GM12878 (cell line): ENCODE measurements around the gene NAA38. TPM values are rescaled to one million over a fixed set of nuclear protein-coding genes. Genes with fewer than 3 reads are reported as not detected.

Source experiments
- BCL11A ChIP-seq: IDR thresholded peaks from 2 replicates; pipeline ENCODE4 v1.6.1; 2011; ENCODE audit warnings: low read depth, low read length
- CHD4 ChIP-seq: fragments of 200-600 bp; sonication (generic); IDR thresholded peaks from 2 replicates; pipeline ENCODE4 v1.6.1; 2016; ENCODE audit warnings: mild to moderate bottlenecking
- CREM ChIP-seq: IDR thresholded peaks from 2 replicates; pipeline ENCODE4 v1.6.1; 2014; ENCODE audit warnings: antibody characterized with exemption, low read depth
- DPF2 ChIP-seq: fragments of 450-650 bp; IDR thresholded peaks from 2 replicates; pipeline ENCODE4 v1.6.1; 2017; ENCODE audit warnings: mild to moderate bottlenecking
- EZH2 ChIP-seq: IDR thresholded peaks from 2 replicates; pipeline ENCODE4 v1.6.1; 2012; ENCODE audit warnings: low read depth, mild to moderate bottlenecking, control low read depth, inconsistent platforms, low read length, borderline replicate concordance; ENCODE audit not compliant: control insufficient read depth
- GATAD2B ChIP-seq: fragments of 450-650 bp; conservative IDR thresholded peaks from 2 replicates; pipeline ENCODE4 v1.6.1; 2017; ENCODE audit warnings: low read depth, mild to moderate bottlenecking, moderate library complexity
- HCFC1 ChIP-seq: fragments of 150-350 bp; IDR thresholded peaks from 2 replicates; pipeline ENCODE4 v1.6.1; 2014; ENCODE audit warnings: low read length
- KLF5 ChIP-seq: fragments of 450-650 bp; IDR thresholded peaks from 2 replicates; pipeline ENCODE4 v1.6.1; 2014; ENCODE audit warnings: mild to moderate bottlenecking; ENCODE audit not compliant: partially characterized antibody
- NBN ChIP-seq: fragments of 450-650 bp; IDR thresholded peaks from 2 replicates; pipeline ENCODE4 v1.6.1; 2016
- NFIC ChIP-seq: IDR thresholded peaks from 2 replicates; pipeline ENCODE4 v1.6.1; 2012; ENCODE audit warnings: low read depth, mild to moderate bottlenecking, inconsistent platforms, low read length, moderate library complexity
- POLR2A ChIP-seq: IDR thresholded peaks from 2 replicates; pipeline ENCODE4 v1.6.1; 2011; ENCODE audit warnings: low read depth, mild to moderate bottlenecking, low read length
- RB1 ChIP-seq: fragments of 450-650 bp; formaldehyde crosslinking; IDR thresholded peaks from 2 replicates; pipeline ENCODE4 v1.6.1; 2017; ENCODE audit warnings: mild to moderate bottlenecking, borderline replicate concordance
- RCOR1 ChIP-seq: conservative IDR thresholded peaks from 2 replicates; pipeline ENCODE4 v1.6.1; 2012; ENCODE audit warnings: low read depth, low read length, improper control_type of control experiment
- SIX5 ChIP-seq: IDR thresholded peaks from 2 replicates; pipeline ENCODE4 v1.6.1; 2011; ENCODE audit warnings: mild to moderate bottlenecking, low read depth, low read length, moderate library complexity; ENCODE audit not compliant: severe bottlenecking
- SMC3 ChIP-seq: IDR thresholded peaks from 2 replicates; pipeline ENCODE4 v1.6.1; 2011; ENCODE audit warnings: low read length, improper control_type of control experiment, borderline replicate concordance
- SPI1 ChIP-seq: IDR thresholded peaks from 2 replicates; pipeline ENCODE4 v1.6.1; 2011; ENCODE audit warnings: low read depth, mild to moderate bottlenecking, low read length, moderate library complexity, borderline replicate concordance; ENCODE audit not compliant: insufficient read depth
- ZBED1 ChIP-seq: IDR thresholded peaks from 2 replicates; pipeline ENCODE4 v1.6.1; 2016; ENCODE audit warnings: borderline replicate concordance
- ZNF622 ChIP-seq: fragments of 450-650 bp; IDR thresholded peaks from 2 replicates; pipeline ENCODE4 v1.6.1; 2017; ENCODE audit warnings: mild to moderate bottlenecking, inconsistent platforms
- ZZZ3 ChIP-seq: IDR thresholded peaks from 2 replicates; pipeline ENCODE4 v1.6.1; 2011; ENCODE audit warnings: low read depth; ENCODE audit not compliant: control insufficient read depth, insufficient read length
- polyA plus RNA-seq, 11 experiments: library from polyadenylated mRNA; depleted of rRNA in 4 of 11; unstranded in 6 of 11; stranded (reverse) in 5 of 11; fragments of >200 nt; fragmentation: Nextera tagmentation in 4 of 11; fragmentation: Illumina TruSeq in 1 of 11; extraction: Ambion mirVana in 4 of 11; extraction: Trizol in 1 of 11; gene quantifications; 1 replicate in 1 of 11; 2 replicates in 10 of 11; pipeline versions ENCODE4 v1.2.1 to v1.2.3, GENCODE V29; 2011 to 2016; ENCODE audit warnings: inconsistent platforms in 2 of 11, missing spikeins in 2 of 11, low read depth in 1 of 11
- total RNA-seq, 4 experiments: library from RNA; depleted of rRNA in 3 of 4; stranded (reverse); fragments of >200 nt in 3 of 4; fragmentation: Illumina TruSeq in 1 of 4; extraction: Trizol in 1 of 4; gene quantifications; 2 replicates each; pipeline versions ENCODE4 v1.2.1 to v1.2.3, GENCODE V29; 2013 to 2021
- TF ChIP-seq, protein P1 (sequence below): fragments of 450-650 bp; IDR thresholded peaks from 2 replicates; pipeline ENCODE4 v1.6.1; 2016; ENCODE audit warnings: mild to moderate bottlenecking, moderate library complexity, borderline replicate concordance
- TF ChIP-seq, protein P2 (sequence below): fragments of 450-650 bp; formaldehyde crosslinking; IDR thresholded peaks from 2 replicates; pipeline ENCODE4 v1.5.0; 2022; ENCODE audit warnings: mild to moderate bottlenecking, missing genetic modification characterization
- TF ChIP-seq, protein P3 (sequence below): fragments of 450-650 bp; IDR thresholded peaks from 2 replicates; pipeline ENCODE4 v1.6.1; 2017; ENCODE audit warnings: antibody characterized with exemption, mild to moderate bottlenecking, moderate library complexity

NAA38 gene
- total and polyA plus RNA-seq, 10 of the 15 experiments (the other 5 are each of a cell fraction or from before 2014, with no cell fraction given), result 31.5 to 337 (median 215) TPM

DNA sequence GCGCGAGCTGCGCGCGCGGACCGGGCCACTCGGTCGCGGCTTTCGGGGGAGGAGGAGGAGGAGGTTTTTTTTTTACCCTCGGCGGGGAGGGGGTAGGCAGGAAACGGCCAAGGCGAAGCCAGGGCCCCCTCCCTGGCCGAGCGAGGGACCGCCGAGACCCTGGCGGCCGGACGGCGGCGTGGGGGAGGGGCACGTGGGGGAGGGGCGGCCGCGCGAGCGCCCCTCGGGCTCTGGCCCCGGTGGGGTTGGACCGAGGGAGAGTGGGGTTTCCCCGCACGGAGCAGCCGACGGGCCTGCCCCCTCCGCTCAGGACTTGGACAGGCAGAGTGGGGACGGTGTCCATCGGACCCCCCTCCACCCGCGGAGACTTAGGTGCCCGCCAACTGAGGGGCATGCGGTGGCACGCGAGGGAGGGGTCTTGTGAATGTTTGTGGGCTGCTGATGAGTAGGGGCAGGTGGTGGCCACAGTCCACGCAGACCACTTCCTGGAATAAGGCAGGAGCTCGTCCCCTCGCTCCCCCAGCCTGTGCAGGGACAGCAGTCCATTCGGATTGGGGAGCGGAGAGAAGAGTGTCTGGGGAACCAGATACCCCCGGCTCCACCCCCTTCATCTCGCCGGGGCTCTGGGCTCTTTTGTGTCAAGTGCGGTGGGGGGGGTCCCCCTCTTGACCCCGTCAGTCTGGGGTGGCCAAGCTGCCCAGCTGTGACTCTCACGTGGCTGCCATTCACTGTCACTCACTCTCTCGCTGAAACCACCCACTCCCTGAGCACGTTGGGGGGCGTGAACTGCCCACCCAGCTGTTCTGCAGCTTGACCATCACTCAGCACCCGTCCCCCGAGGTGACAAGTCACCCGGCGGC lies 28.2 kb upstream of the NAA38 start (continued):
- TF ChIP-seq, protein P1, sequence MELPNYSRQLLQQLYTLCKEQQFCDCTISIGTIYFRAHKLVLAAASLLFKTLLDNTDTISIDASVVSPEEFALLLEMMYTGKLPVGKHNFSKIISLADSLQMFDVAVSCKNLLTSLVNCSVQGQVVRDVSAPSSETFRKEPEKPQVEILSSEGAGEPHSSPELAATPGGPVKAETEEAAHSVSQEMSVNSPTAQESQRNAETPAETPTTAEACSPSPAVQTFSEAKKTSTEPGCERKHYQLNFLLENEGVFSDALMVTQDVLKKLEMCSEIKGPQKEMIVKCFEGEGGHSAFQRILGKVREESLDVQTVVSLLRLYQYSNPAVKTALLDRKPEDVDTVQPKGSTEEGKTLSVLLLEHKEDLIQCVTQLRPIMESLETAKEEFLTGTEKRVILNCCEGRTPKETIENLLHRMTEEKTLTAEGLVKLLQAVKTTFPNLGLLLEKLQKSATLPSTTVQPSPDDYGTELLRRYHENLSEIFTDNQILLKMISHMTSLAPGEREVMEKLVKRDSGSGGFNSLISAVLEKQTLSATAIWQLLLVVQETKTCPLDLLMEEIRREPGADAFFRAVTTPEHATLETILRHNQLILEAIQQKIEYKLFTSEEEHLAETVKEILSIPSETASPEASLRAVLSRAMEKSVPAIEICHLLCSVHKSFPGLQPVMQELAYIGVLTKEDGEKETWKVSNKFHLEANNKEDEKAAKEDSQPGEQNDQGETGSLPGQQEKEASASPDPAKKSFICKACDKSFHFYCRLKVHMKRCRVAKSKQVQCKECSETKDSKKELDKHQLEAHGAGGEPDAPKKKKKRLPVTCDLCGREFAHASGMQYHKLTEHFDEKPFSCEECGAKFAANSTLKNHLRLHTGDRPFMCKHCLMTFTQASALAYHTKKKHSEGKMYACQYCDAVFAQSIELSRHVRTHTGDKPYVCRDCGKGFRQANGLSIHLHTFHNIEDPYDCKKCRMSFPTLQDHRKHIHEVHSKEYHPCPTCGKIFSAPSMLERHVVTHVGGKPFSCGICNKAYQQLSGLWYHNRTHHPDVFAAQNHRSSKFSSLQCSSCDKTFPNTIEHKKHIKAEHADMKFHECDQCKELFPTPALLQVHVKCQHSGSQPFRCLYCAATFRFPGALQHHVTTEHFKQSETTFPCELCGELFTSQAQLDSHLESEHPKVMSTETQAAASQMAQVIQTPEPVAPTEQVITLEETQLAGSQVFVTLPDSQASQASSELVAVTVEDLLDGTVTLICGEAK, result no peak; the same call in 1 of the 2 replicates
- TF ChIP-seq SPI1, result no peak
- TF ChIP-seq ZNF622, result no peak
- TF ChIP-seq SMC3, result no peak
- no peak for TF ChIP-seq EZH2
- TF ChIP-seq RCOR1, result no peak
- no peak for TF ChIP-seq SIX5
- TF ChIP-seq, protein P2, sequence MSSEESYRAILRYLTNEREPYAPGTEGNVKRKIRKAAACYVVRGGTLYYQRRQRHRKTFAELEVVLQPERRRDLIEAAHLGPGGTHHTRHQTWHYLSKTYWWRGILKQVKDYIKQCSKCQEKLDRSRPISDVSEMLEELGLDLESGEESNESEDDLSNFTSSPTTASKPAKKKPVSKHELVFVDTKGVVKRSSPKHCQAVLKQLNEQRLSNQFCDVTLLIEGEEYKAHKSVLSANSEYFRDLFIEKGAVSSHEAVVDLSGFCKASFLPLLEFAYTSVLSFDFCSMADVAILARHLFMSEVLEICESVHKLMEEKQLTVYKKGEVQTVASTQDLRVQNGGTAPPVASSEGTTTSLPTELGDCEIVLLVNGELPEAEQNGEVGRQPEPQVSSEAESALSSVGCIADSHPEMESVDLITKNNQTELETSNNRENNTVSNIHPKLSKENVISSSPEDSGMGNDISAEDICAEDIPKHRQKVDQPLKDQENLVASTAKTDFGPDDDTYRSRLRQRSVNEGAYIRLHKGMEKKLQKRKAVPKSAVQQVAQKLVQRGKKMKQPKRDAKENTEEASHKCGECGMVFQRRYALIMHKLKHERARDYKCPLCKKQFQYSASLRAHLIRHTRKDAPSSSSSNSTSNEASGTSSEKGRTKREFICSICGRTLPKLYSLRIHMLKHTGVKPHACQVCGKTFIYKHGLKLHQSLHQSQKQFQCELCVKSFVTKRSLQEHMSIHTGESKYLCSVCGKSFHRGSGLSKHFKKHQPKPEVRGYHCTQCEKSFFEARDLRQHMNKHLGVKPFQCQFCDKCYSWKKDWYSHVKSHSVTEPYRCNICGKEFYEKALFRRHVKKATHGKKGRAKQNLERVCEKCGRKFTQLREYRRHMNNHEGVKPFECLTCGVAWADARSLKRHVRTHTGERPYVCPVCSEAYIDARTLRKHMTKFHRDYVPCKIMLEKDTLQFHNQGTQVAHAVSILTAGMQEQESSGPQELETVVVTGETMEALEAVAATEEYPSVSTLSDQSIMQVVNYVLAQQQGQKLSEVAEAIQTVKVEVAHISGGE, result no peak
- TF ChIP-seq NFIC, result no peak
- no peak for TF ChIP-seq ZBED1
- TF ChIP-seq HCFC1, result no peak
- TF ChIP-seq, protein P3, sequence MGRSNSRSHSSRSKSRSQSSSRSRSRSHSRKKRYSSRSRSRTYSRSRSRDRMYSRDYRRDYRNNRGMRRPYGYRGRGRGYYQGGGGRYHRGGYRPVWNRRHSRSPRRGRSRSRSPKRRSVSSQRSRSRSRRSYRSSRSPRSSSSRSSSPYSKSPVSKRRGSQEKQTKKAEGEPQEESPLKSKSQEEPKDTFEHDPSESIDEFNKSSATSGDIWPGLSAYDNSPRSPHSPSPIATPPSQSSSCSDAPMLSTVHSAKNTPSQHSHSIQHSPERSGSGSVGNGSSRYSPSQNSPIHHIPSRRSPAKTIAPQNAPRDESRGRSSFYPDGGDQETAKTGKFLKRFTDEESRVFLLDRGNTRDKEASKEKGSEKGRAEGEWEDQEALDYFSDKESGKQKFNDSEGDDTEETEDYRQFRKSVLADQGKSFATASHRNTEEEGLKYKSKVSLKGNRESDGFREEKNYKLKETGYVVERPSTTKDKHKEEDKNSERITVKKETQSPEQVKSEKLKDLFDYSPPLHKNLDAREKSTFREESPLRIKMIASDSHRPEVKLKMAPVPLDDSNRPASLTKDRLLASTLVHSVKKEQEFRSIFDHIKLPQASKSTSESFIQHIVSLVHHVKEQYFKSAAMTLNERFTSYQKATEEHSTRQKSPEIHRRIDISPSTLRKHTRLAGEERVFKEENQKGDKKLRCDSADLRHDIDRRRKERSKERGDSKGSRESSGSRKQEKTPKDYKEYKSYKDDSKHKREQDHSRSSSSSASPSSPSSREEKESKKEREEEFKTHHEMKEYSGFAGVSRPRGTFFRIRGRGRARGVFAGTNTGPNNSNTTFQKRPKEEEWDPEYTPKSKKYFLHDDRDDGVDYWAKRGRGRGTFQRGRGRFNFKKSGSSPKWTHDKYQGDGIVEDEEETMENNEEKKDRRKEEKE, result 0 out of 2 replicates have a peak, but pooled peaks have one; percentile 24
- TF ChIP-seq ZZZ3, result no peak
- no peak for TF ChIP-seq KLF5
- peak; percentile 67 for TF ChIP-seq POLR2A
- TF ChIP-seq CHD4, result no peak
- no peak for TF ChIP-seq RB1
- TF ChIP-seq BCL11A, result no peak
- TF ChIP-seq CREM, result no peak
- TF ChIP-seq NBN, result peak; percentile 66; the same call in 1 of the 2 replicates
- TF ChIP-seq GATAD2B, result peak; percentile 83
- TF ChIP-seq DPF2, result peak; percentile 86
